ENCODE measurements around the gene ACAP1.
"Not testable (repeated sequence)": the region's sequence is repeated elsewhere in the genome, so short reads cannot be mapped to it uniquely, and the experiment has no call there.

The ACAP1 gene

DNA sequence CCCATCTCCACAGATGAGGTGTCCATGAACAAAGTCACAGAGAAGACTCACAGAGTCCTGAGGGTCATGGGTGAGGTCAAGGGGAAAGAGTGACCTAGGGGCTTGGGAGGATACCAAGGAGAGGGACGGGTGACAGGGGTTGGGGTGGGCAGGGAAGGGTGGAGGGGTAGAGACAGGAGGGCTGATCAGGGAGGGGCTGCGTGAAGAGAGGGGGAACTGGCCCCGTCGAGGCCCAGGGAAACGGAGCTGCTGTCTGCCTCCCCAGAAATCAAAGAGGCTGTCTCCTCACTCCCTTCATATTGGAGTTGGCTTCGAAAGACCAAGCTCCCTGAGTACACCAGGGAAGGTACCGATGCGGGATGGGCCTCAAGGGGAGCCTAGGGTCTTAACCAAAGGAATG, 19.2 kb downstream of the ACAP1 start:
- DNase-seq (ENCODE audit: low read depth), result no peak

DNA sequence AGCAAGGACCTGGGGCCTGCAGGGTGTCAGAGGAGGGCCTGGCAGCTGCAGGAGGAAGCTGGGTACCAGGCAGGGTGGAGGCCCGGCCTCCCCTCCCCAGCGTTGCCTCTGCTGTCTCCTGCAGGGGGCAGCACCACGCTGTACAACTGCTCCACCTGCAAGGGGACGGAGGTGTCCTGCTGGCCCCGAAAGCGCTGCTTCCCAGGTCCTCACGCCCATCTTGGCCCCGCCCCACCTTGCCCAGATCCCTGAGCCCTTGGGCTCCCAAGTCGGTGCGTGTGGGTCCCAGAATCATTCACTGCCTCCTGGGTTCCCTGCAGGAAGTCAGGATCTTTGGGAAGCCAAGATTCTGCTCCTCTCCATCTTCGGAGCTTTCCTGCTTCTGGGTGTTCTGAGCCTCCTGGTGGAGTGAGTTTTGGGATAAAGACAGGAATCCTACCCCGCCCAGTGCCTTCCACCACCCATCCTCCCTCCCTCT, 19.8 kb downstream of the ACAP1 start:
- DNase-seq (ENCODE audit: low read depth), result peak; percentile 74

DNA sequence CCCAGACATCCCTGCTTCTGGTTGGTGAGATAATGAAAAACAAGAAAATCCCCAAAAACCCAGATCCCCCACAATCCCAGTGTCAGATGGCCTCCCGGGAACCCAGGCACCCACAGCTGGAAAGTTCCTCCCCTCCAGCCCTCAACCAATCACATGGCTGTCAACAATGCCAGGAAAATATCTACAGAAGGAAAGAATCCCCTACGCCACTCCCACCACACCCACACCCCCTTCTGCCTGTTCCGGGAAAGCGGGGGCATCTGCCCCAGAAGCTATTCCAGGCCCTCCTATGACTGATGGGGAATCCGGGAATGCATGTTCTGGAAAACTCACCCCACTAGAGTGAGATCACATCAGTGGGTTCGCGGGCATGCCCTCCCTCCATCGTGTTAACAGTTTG, 20.4 kb downstream of the ACAP1 start:
- DNase-seq (ENCODE audit: low read depth), result no peak

DNA sequence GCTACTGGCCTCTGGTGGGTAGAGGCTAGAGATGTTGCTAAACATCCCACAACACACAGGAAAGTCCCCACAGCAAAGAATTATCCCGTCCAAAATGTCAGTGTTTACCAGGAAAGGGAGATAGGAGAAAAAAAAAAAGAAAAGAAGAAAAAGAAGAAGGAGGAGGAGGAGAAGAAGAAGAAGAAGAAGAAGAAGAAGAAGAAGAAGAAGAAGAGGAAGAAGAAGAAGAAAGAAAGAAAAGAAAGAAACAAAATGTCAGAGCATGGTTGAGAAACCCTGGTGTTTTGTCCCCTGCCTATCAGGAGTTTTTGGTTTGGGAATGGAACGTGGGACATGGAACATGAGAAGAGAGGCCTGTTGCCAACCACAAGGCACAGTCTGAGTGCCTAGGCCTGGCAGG, 21.1 kb downstream of the ACAP1 start:
- no peak for DNase-seq (ENCODE audit: low read depth)

DNA sequence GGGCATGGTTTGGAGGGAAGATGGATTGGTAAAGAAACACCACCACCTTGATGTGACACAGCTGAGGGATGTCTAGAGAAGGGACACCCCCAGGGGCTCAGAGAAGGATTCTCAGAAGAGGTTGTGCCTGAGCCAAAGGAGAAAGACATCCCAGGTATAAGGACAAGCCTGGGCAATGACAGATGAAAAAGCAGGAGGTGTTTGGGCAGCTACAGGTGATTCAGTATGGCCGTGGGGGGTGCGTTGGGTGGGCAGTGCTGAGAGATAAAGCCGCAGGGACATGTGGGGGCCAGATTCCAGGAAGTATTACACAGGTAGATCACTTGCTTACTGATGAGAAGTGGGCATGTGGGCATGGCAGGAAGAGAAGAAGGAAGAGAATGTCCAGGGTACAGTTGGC, 25.6 kb downstream of the ACAP1 start:
- DNase-seq (ENCODE audit: low read depth), result no peak

DNA sequence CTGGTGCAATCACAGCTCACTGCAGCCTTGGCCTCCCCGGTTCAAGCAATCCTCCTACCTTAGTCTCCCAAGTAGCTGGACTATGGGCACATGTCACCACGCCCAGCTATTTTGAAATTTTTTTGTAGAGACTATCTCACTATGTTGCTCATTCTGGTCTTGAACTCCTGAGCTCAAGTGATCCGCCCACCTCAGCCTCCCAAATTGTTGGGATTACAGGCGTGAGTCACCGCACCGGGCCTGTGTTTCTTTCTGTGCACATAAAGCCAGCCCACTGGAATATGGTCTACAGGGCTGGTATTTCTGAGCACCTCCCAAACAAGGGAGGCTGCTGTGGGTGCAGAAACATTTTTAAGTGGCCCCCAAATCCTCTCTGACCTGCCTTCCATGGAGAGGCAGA, 27.0 kb downstream of the ACAP1 start:
- DNase-seq (ENCODE audit: low read depth), result no peak

DNA sequence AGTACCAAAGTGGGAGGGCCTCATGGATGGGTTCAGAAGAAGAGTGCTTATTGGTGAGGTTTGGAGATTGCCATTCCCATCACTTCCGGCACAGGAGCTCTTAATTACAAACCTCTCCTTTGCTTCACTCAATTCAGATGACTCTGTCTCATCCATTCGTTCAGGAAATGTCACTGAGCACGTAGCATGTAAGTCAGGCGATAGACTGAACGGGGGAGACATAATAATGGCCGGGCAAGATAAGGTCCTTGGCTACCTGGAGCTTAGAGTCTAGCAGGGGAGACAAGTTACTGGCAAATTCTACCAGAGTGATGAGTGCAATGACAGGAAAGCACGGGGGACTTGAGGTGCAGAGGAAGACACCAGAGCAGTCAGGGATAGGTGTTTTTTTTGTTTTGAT, 29.6 kb downstream of the ACAP1 start:
- DNase-seq (ENCODE audit: low read depth), result not testable (repeated sequence)

DNA sequence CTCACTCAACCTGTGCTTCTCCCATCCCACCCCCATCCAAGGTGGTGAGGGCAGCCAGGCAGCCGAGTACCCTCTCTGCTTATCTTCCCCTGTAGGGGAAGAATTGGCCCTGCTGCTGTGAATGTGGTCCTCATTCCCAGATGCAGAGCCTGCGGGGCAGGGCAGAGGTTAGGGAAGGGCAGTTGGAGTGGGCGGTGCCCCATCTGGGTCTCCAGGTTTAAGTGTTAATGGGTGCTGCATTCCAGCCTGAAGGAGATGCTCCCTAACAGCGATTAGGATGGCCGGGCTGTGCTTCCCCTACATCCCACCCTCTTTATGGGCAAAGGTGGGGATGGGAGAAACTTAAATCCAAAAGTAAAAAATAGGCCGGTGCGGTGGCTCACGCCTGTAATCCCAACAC, 30.8 kb downstream of the ACAP1 start:
- no peak for DNase-seq (ENCODE audit: low read depth)

DNA sequence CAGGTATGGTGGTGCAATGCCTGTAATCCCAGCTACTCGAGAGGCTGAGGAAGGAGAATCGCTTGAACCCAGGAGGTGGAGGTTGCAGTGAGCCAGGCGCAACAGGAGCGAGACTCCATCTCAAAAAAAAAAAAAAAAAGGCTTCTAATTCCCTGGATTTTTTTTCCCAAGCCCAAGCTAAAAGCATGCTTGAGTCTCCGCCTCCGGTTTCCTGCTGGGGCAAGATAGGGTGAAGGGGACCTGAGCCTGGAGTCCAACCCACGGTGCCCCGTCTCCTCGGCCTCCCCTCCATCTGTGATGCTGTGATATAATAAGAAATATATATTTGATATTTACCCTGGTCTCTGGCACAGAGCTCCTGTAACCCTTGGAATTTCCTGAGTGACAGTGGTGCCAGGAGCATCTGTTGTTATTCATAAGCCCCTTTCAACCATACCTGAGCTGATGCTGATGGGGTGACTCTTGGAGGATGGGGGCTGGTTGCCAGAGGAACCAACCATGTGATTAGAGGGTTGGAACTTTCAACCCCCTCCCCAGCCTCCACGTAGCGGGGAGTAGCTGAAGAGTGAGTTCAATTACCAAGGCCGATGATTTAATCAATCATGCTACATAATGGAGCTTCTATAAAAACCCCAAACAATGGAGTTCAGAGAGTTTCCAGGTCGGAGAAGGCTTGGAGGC, 31.7 kb downstream of the ACAP1 start:
- DNase-seq (ENCODE audit: low read depth), result no peak

DNA sequence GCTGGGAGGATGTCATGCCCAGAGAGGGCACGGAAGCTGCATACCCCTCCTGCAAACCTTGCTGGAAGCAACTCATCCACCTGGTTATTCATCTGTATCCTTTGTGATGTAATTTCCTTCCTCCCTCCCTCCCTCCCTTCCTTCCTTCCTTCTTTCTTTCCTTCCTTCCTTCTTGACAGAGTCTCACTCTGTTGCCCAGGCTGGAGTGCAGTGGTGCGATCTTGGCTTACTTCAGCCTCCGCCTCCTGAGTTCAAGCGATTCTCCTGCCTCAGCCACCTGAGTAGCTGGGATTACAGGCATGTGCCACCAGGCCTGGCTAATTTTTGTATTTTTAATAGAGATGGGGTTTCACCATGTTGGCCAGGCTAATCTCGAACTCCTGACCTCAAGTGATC, 32.3 kb downstream of the ACAP1 start:
- DNase-seq (ENCODE audit: low read depth), result not testable (repeated sequence)

DNA sequence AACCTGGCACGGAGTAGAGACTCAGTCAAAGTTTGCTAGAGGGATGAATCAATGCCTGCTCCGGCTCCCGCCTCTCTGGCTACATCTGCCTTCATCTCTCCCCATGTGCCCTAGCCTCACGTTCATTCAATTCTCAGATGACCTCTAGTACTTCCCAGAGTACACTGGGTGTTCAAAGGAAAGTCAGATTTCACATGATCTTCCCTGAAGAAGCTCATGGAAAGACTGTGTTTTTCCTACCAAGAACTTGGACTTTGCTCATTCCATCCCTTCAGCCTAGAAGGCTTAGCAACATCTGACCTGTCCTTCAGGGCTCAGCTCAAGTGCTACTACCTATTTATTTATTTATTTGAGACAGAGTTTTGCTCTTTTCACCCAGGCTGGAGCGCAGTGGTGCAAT, 33.5 kb downstream of the ACAP1 start:
- no peak for DNase-seq (ENCODE audit: low read depth)

DNA sequence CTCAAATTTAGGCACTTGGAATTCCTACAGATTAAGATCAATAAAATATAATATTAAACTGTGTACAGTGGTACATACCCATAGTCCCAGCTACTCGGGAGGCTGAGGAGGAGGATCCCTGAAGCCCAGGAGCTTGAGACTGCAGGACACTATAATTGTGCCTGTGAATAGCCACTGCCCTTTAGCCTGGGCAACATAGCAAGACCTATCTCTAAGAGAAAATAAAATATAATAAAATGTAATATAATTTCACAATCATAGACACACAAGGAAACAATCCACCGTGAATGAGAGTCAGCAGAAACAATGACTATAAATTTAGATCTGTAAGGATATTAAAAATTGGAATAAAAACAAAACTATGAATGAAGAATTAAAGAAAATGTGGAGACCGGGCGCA, 34.5 kb downstream of the ACAP1 start:
- no peak for DNase-seq (ENCODE audit: low read depth)

DNA sequence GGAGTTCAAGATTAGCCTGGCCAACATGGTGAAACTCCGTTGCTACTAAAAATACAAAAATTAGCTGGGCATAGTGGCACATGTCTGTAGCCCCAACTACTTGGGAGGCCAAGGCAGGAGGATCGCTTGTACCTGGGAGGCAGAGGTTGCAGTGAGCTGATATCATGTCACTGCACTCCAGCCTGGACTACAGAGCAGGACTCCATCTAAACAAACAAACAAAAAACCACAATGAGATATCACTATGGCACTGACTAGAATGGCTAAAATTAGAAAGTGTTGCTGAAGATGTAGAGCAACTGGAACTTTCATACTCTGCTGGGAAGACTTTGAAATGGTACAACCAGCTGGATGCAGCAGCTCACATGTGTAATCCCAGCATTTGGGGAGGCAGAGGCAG, 38.0 kb downstream of the ACAP1 start:
- no peak for DNase-seq (ENCODE audit: low read depth)

DNA sequence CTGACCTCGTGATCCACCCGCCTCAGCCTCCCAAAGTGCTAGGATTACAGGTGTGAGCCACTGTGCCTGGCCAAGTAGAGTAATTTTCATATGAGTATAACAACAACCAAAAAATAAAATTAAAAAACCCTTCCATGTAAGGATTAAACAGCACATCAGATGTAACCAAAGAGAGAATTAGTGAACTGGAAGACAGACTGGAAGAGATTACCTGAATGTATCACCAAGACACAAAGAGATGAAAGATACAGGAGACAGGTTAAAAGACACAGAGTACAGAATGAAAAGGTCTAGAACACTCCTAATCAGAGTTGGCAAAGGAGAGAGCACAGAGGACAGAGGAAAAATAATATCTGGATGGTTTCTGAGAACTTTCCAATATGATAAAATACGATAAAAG, 42.8 kb downstream of the ACAP1 start:
- DNase-seq (ENCODE audit: low read depth), result no peak

DNA sequence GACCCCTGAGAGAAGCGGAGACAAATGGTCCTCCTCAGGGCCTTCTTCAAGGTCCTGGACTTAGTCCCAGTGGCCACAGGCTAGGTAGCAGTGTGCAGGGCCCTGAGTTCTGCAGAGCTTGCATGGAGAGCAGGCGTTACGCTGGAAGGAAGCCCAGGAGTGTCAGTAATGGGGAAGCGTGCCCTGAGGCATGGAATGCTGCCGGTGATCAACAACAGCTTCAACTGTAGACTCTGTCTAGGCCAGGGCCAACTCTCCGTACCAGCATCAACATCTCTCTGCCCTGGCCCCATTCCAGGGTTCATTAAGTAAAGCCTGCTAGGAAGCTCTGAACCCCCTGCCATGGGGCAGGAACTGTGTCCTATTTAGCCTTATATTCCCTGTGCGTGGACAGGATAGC, 44.0 kb downstream of the ACAP1 start:
- no peak for DNase-seq (ENCODE audit: low read depth)

DNA sequence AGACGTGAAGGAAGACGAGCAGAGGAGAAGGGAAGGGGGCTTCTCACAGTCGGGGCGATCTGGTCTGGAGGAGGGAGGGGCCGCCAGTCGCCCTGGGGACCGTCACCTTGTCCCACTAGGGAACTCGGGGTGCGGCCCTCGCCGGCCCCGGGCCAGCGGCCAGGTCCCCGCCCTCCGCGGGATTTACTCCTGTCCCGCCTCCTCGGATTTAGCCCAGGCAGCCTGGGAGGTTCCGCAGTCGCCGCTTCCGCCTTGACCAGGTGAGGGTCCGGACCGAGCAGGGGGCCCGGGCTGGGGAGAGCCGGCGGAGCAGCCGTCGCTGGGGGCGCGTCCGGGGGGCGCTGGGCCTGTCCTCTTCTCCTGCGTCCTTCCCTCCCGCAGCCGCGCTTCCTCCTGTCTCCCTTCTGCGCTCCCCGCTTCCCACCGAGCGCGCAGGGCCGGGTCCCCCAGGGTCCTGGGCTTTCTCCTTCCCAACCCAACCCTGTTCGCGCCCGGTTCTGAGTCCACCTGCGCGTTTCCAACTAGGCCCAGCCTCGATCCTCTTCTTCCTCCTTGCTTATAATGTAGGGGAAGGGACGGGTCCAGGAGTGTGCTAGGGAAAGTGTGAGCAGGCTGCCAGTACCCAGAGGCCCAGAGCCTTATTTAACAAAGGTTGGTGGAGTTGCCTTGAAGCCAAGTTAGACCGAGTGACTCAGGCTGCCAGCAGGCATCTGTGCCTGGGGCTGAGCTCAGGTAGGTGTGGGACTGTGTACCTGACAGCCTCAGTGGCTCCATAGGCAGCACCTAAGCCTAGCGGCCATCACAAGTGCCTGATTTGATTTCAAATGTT, 44.7 kb downstream of the ACAP1 start, which contains the start of gene TNK1:
TNK1 (plus strand) TSS at position 235 of the 829 bp plus-strand sequence. CDS start 1,838 bp downstream, outside the sequence.
- DNase-seq (ENCODE audit: low read depth), result no peak

DNA sequence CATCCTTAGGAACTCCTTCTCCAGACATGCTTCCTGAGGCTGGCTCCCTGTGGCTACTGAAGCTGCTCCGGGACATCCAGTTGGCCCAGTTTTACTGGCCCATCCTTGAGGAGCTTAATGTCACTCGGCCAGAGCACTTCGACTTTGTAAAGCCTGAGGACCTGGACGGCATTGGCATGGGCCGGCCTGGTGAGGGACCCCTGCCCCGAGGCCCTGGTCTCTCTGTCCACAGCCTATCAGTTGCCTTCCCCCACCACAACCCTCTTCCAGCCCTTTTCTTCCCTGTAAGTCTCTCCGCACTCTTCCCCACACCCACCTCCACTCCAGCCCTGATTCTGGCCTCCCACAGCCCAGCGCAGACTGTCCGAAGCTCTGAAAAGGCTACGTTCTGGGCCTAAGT, 46.6 kb downstream of the ACAP1 start:
- no peak for DNase-seq (ENCODE audit: low read depth)

DNA sequence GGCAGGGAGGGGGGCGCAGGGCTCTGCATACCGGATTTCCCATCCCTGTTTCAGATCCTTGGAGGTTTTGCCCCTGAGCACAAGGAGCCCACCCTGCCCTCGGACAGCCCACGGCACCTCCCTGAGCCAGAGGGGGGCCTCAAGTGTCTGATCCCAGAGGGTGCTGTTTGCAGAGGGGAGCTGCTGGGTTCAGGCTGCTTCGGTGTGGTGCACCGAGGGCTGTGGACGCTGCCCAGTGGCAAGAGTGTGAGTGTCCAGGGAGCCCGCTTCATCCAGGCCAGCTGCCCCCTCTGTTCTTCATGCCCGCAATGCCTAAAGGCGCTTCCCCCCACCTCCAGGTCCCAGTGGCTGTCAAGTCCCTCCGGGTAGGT, 47.0 kb downstream of the ACAP1 start:
- no peak for DNase-seq (ENCODE audit: low read depth)

DNA sequence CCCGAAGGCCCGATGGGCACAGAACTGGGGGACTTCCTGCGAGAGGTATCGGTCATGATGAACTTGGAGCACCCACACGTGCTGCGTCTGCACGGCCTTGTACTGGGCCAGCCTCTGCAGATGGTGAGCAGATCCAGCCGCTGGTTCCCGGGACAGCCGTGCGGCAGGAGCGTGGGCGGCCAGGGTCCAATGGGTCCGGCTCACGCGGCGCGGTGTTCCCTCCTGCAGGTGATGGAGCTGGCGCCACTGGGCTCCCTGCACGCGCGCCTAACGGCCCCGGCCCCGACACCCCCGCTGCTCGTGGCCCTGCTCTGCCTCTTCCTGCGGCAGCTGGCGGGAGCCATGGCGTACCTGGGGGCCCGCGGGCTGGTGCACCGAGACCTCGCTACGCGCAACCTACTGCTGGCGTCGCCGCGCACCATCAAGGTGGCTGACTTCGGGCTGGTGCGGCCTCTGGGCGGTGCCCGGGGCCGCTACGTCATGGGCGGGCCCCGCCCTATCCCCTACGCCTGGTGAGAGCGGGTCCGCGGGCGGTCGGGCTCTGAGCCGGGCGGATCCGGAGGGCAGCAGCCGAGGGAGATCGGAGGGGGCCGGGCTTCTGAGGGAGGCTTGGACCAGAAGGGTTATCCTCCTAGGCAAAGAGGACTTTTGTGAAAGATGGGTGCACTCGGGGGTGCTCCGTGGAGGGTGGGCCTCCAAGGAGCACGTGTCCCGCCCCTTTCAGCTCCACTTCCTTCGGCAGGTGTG, 47.6 kb downstream of the ACAP1 start:
- DNase-seq (ENCODE audit: low read depth), result peak; percentile 36

DNA sequence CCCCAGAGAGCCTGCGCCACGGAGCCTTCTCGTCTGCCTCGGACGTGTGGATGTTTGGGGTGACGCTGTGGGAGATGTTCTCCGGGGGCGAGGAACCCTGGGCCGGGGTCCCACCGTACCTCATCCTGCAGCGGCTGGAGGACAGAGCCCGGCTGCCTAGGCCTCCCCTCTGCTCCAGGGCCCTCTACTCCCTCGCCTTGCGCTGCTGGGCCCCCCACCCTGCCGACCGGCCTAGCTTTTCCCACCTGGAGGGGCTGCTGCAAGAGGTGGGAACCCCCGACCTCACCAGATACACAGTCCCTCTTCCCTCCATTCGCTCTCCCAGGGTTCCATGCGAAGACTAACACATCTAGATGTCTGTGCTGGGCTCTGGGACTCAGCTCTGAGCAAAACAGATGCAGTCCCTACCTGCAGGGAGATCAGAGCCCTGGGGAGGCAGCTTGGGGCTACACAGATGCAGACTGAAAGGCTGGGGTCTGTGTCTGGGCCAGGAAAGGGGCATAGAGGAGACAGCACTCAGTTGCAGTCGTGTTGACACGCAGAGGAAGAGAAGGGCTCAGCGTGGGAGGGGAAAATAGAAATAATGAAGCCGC, 48.3 kb downstream of the ACAP1 start:
- DNase-seq (ENCODE audit: low read depth), result no peak

DNA sequence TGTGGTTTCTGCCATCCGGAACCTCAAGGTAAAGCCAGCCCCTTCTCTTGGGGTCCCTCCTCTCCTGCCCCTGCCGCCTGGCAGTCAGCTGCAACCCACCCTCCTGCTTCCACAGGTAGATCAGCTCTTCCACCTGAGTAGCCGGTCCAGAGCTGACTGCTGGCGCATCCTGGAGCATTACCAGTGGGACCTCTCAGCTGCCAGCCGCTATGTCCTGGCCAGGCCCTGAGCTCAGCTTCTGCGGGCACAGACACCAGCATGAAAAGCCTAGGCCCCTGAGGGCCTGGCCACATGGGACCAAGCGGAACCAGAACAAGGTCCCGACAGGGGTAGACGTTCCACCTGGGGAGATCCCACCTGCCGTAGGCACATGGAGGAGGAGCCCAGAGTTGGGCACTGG, 52.5 kb downstream of the ACAP1 start:
- no peak for DNase-seq (ENCODE audit: low read depth)

Measured in stimulated activated CD8-positive, alpha-beta memory T cell treated with anti-CD3 and anti-CD28 coated beads, Interleukin-7, amount 100 ng/mL, for 24 hours (primary cell).